Umbilical cord (tissue), 2 donors: ENCODE results near the gene CCDC195. TPM values are rescaled to one million over a fixed set of nuclear protein-coding genes. Genes with fewer than 3 reads are reported as not detected.
"Not testable (repeated sequence)": the region's sequence is repeated elsewhere in the genome, so short reads cannot be mapped to it uniquely, and the experiment has no call there.

Experiments used
- DNase-seq: peaks from one replicate; pipeline ENCODE4 v3.0.0-alpha.2; 2015; ENCODE audit warnings: low spot score
- total RNA-seq: library from RNA; depleted of rRNA; stranded (reverse); fragments of >200 nt; gene quantifications from one replicate; pipeline ENCODE4 v1.2.3, GENCODE V29; 2014; ENCODE audit warnings: low replicate concordance; ENCODE audit not compliant: insufficient read depth

CCDC195 gene
- total RNA-seq, 1 donor from 2014 or later = not detected

DNA sequence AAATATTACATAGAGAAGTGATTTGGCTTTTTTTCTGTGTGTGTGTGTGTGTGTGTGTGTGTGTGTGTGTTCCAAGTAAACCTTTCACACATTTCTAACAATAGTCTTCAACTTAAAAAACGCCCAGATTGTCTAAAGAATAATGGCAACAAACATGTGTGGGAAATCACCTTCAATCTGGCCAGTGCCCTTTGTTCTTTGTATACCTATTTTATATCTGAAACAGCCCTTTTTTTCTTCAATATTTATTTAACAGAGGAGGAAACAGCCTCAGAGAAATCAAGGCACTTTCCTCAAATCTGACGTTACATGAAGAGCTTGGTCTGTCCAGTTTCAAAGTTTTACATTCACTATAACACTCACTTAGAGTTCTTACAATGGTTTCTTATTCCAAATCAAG is 25.3 kb downstream of the CCDC195 start:
- no peak for DNase-seq

DNA sequence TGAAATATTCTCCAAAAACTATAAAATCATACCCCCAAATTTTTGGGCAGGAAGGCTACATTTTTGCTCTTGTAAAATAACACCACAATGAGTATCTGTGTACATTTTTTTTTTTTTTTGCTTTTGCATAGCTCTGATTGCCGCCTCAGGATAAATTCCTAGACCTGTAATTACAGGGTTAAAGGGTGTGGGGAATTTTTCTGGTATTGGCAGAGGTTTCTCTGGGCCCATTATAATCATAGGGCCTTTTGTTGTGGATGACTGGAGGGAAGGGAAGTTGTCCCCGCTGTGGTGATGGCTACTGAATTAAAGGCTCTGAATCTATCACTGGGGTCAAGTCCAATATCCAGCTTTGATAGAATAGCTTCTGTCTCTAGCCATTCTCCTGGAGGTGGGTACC is 26.6 kb downstream of the CCDC195 start:
- no peak for DNase-seq

DNA sequence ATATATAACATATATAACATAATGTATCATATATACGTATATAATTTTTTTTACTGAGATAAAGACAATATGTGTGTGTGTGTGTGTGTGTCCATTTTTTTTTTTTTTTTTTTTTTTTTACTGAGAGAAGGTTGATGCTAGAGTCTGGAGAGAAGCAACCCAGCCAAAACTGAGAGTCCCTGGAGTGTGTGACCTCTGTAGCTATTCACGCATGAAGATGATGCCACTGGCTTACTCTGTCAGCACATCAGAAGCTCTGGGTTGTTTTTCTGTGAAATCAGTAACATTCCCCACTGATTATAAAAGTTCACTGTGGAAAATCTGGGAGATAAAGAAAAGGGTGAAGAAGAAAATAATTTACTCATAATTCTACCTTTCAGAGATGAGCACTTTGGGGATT is 27.2 kb downstream of the CCDC195 start:
- peak; percentile 51 for DNase-seq

DNA sequence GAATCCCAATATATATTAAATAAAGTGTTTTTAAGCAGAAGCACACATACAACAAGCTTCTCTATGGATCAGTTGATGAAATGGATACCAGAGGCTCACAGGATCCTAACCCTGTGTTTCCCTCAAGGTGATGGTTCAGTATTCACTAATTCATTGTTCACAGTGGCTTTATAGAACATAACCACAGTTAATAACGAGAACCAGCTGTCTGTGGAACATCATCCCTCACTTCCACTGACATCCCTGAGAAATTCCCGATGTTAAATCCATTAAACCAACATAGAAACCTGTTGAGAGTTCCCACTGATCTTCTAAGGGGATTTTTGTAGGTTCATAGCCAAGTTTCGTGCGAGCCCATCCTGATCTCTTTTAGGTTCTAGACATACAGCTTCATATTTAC is 29.0 kb downstream of the CCDC195 start:
- no peak for DNase-seq

DNA sequence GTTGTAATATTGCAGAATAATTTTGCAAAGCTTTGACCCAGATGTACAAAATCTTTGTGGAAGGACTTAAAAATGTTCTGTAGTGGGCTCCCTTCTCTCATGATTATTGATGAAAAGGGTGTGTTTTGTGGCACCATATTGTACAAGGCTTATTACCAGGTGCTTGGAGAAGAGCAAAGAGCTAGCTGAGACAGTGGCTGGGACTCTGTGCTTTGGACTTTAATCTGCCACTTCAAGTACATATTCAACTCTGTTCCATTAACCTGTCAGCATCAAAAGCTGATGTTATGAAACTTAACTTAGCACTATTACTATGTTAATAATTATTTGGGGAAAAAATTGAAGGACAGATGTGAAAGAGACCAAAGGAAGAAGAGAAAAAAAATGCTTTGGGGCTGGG is 31.0 kb downstream of the CCDC195 start:
- DNase-seq = no peak

DNA sequence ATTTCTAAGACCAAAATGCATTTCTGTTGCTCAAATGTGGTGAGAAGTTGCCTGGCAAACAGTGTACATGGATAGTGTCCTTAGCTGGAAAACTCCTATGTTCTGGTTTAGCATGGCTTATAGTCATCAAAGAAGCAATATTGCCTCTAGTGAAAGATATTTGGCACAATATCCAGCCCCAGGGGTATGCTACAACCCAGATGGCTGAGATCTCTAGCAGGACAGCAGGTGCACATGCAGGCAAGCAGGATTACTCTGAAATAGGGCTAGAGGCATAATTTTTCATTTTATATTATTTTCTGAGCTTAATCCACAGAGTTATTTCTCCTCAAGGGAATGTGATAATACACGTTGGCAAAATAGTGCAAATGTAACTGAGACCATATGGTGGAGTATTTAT is 34.0 kb downstream of the CCDC195 start:
- no peak for DNase-seq

DNA sequence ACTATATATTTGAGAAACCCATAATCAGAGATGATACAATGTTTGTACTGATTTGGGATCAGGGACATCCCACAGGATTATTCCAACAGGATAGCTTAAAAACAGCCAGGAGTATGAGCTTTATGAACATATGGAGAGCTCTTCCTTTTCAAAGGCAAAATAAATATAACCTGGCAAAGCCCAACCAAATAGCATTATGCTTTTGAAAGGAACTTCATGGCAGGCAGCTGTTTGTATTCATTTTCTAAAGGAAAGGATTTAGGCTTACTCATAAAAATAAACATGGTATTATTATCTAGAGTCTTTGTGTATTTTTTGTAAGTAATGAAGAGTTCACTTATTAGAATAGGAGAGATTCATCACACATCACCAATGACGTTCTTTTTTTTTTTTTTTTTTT is 44.4 kb downstream of the CCDC195 start:
- peak; percentile 43 for DNase-seq

DNA sequence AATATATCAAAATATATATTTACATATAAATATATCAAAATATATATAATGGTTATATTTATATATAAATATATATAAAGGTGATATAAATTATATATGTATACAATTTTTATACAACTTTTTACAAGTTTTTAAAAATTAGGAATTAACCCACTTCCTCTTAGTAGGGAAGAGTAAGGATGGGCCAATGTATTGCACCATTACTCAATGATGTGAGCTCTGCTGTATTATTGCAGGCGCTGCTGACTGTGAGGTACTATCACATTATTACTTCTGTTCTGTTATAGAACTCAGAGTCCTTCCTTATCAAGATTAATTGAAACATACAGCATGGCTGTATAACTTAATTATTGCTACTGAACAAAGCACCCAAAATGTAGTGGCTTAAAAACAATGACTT is 46.0 kb downstream of the CCDC195 start:
- no peak for DNase-seq

DNA sequence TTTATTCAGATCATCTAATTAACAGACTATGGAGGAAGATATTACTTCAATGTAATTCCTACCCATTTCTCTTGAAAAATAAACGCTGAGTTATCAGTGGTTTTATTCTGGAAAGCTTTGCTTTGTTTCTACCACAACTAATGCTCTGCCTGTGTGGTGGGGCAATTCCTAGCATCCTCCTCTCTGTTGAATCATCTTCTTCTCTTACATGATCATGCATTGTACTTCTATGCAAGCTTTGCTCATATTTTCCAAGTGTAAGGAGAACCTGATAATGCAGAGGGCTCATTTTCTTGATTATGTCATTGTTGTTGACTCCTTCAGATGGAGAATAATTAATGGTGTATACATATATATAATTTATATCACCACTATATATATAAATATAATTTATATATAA is 46.7 kb downstream of the CCDC195 start:
- DNase-seq = no peak

DNA sequence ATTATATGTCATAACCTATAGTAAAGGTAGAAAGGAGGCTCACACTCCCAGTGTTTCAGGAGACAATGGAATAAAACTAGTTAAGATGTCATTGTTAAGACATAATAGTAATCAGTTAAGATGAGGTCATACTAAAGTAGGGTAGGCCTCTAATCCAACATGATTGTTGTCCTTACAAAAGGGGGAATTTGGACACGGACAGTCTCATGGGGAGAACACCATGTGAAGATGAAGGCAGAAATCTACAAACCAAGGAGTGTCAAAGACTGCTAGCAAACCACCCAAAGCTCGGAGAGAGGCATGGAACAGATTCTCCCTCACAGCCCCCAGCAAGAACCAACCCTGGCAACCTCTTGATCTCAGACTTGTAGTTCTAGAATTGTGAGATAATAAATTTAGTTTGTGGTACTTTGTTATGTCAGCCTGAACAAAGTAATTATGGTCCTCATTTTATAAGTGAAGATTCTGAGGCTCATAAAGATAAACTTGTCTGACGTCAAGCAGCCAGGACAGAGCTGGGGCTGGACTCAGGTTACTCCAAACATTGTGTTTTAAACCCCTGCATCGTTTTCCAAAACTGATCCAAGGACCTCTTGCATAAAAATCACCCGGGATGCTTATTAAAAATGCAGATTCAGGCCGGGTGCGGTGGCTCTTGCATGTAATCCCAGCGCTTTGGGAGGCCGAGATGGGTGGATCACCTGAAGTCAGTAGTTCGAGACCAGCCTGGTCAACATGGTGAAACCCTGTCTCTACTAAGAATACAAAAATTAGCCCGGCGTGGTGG is 47.8 kb downstream of the CCDC195 start:
- DNase-seq = no peak

DNA sequence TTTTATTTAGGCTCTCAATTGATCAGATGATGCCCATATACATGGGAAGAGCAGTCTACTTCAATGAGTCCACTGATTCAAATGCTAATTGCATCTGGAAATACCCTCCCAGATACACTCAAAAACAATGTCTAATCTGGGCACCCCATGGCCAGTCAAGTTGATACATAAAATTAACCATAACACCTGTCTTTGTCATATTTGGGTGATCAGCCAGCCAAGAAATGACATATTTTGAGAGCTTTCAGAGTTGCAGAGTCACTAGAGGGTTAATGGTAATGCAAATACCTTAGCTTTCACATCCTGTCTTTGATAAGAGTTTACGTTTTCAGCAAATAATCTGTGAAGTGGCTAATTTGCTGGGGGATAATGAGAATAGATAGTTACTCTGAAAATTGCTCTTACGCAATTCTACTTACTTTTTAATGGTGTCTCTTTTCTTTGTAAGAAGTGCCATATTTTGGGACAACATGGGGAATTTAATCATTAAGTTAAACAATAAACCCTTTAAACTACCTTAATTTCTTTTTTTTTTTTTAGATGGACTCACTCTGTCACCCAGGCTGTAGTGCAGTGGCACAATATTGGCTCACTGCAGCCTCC is 49.1 kb downstream of the CCDC195 start:
- no peak for DNase-seq

DNA sequence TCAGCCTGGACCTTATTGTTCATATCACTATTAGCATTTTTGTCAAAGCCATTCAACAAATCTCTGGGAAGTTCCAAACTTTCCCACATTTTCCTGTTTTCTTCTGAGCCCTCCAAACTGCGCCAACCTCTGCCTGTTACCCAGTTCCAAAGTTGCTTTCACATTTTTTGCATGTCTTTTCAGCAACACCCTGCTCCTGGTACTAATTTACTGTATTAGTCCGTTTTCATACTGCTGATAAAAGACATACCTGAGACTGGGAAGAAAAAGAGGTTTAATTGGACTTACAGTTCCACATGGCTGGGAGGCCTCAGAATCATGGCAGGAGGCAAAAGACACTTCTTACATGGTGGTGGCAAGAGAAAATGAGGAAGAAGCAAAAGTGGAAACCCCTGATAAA is 52.8 kb downstream of the CCDC195 start:
- DNase-seq = not testable (repeated sequence)

DNA sequence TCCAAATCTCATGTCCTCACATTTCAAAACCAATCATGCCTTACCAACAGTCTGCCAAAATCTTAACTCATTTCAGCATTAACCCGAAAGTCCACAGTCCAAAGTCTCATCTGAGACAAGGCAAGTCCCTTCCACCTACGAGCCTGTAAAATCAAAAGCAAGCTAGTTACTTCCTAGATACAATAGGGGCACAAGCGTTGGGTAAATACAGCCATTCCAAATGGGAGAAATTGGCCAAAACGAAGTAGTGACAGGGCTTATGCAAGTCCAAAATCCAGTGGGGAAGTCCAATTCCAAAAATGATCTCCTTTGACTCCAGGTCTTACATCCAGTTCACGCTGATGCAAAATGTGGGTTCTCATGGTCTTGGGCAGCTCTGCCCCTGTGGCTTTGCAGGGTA is 54.5 kb downstream of the CCDC195 start:
- not testable (repeated sequence) for DNase-seq

DNA sequence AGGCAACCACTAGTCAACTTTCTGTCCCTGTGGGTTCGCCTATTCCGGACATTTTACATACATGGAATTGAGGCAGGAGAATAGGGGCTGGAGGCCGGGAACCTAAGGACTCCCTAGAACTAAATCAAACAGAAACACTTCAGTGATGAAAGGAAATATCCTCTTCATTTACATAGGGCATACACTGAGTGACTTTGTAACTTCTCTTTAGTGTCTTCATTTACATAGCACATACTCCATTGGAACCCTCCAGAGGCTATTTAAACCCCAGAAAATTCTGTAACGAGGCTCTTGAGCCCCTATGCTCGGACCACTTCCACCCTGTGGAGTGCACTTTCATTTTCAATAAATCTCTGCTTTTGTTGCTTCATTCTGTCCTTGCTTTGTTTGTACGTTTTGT is 56.5 kb downstream of the CCDC195 start:
- DNase-seq = no peak

DNA sequence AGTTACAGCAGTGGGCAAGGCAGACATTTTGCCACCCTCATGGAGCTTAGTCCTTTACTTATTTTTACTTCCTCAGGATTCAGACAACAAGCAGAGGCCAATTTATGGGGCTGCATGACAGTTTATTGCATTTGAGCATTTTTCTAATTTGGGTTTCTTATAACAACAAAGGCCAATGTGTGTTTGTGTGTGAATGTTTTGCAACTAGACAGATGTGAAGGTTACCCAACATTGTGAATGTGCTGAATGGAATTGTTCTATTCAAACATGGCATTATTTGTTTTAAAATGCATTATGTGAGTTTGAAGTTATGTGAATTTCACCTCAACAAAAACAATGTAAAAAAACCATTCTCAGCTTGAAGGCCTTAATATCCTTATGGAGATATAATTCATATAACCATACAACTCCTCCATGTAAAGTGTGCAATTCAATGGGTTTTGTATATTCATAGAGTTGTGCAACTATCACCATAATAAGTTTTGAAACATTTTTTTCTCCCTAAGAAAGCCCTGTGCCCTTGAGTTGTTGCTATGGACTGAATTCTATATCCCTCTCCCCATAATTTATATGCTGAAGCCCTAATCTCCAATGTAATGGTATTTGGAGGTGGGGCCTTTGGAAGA is 57.3 kb downstream of the CCDC195 start:
- DNase-seq = no peak

DNA sequence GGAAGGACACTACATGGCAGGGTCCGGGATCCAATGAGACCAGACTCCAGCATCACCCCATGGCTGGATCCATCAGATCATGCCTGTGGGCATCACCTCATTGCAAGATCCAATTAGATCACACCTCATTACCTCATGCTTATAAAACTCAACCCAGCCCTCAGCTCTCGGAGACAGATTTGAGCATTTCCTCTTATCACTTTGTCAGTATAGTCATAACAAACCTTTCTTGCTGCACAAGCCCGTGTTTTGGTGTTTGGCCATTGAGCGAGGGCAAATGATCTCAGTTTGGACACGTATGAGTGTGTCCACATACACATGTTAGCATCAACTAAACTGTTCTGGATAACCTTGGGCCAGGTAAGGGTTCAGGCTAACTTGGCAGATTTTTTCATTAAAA is 58.8 kb downstream of the CCDC195 start:
- DNase-seq = no peak

DNA sequence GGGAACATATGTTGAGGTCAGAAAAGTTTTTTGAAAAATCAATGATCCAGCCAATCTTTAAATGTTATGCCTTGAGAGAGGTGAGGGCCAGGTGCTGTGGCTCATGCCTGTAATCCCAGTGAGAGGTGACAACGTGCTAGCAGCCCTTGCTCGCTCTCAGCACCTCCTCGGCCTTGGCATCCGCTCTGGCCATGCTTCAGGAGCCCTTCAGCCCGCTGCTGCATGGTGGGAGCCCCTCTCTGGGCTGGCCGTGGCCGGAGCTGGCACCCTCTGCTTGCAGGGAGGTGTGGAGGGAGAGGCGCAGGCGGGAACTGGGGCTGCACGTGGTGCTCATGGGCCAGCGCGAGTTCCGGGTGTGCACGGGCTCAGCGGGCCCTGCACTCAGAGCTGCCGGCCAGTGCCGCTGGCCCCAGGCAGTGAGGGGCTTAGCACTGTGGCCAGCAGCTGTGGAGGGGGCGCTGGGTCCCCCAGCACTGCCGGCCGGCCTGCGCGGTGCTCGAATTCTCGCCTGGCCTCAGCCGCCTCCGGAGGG is 61.1 kb downstream of the CCDC195 start:
- no peak for DNase-seq

Other genes with a start within 250 kb of the CCDC195 start
- gene CUL3, start 131.0 kb downstream of the CCDC195 start, total RNA-seq = 45.5 TPM